A673 (cell line): ENCODE data around the gene SLC5A3.

Source experiments
- EZH2 ChIP-seq: fragments of 200-600 bp; sonication (generic); IDR thresholded peaks from 2 replicates; pipeline ENCODE4 v1.6.1; 2017; ENCODE audit warnings: borderline replicate concordance, low read depth, mild to moderate bottlenecking, mixed read lengths, antibody characterized with exemption, low read length; ENCODE audit not compliant: poor library complexity, severe bottlenecking
- TF ChIP-seq, protein P1 (sequence below): fragments of 300-800, 200-600 bp; sonication (generic); conservative IDR thresholded peaks from 2 replicates; pipeline ENCODE4 v1.5.1; 2017; ENCODE audit warnings: low read depth, mild to moderate bottlenecking, antibody characterized with exemption, low read length, moderate library complexity, mixed read lengths

DNA sequence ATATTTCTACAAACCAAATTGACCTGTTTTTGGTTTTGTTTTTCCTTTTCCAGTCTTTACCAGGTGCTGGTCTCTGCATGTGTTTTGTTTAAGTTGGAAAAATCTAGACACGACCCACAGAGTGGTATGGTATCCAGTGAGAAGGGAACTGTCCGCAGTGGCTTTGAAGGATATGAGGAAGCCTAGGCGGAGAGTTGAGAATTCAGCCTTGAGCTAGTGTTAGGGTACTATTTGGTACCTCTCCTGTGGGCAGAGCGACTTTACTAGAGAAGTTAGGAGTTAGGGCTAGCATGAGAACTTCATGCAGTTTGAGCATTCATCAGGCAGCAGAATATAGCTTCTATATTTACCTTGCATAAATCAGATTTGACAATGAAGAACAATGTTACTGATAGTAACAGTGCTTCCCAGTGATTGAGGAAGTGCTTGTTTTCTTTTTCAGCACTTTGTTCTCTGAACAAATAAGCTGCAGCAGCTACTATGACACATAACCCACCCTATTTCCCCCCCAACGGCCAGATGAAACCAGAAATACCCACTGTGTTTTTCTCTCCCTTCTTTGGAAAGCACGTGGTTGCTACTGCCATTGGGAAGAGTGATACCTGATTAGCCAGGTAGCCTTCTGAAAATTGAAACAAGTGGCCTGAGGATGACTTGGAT lies 19.0 kb downstream of the SLC5A3 start:
- TF ChIP-seq, protein P1, sequence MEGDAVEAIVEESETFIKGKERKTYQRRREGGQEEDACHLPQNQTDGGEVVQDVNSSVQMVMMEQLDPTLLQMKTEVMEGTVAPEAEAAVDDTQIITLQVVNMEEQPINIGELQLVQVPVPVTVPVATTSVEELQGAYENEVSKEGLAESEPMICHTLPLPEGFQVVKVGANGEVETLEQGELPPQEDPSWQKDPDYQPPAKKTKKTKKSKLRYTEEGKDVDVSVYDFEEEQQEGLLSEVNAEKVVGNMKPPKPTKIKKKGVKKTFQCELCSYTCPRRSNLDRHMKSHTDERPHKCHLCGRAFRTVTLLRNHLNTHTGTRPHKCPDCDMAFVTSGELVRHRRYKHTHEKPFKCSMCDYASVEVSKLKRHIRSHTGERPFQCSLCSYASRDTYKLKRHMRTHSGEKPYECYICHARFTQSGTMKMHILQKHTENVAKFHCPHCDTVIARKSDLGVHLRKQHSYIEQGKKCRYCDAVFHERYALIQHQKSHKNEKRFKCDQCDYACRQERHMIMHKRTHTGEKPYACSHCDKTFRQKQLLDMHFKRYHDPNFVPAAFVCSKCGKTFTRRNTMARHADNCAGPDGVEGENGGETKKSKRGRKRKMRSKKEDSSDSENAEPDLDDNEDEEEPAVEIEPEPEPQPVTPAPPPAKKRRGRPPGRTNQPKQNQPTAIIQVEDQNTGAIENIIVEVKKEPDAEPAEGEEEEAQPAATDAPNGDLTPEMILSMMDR = no peak
- TF ChIP-seq EZH2 = no peak
